ENCODE data around the gene GDPD4. TPM values are rescaled to one million over a fixed set of nuclear protein-coding genes. Genes with fewer than 3 reads are reported as not detected.
"Not testable (repeated sequence)": the region's sequence is repeated elsewhere in the genome, so short reads cannot be mapped to it uniquely, and the experiment has no call there.

Gene GDPD4
- 1 to 10 TPM in 2 of 12 donors, under 1 TPM in 7, not detected in 3; 0.22 to 1.5 (median 0.30) TPM for polyA plus RNA-seq (ENCODE audit: insufficient read length in 12 of 12)
- long read RNA-seq, donor 1: 0 reads
- long read RNA-seq, donor 2: 0 reads
- long read RNA-seq, donor 3: 0 reads
- long read RNA-seq, donor 4: 0 reads
- long read RNA-seq, donor 5: 0 reads
- long read RNA-seq, donor 6: 0 reads
- long read RNA-seq, donor 7: 0 reads
- long read RNA-seq, donor 8: 0 reads
- long read RNA-seq, donor 9: 0 reads
- long read RNA-seq, donor 10: 0 reads
- long read RNA-seq, donor 11: 0 reads

- no peak for DNase-seq
Measured at GRCh38 chr11:77301510-77301909, at the start of gene GDPD4. Gene GDPD4 (minus strand): TSS chr11:77301686. CDS start chr11:77285137, 16,549 bp downstream.

- no peak for DNase-seq
Measured at GRCh38 chr11:77347948-77348347, 46.5 kb upstream of the GDPD4 start.

- DNase-seq: no peak
Measured at GRCh38 chr11:77346906-77347603, 45.6 kb upstream of the GDPD4 start.

- no peak for DNase-seq
Measured at GRCh38 chr11:77345621-77346020, 44.1 kb upstream of the GDPD4 start.

- no peak for DNase-seq
Measured at GRCh38 chr11:77340501-77340900, 39.0 kb upstream of the GDPD4 start.

GRCh38 chr11:77332259-77332658, 30.8 kb upstream of the GDPD4 start:
- DNase-seq: no peak

- no peak for DNase-seq
Measured at GRCh38 chr11:77325159-77325558, 23.7 kb upstream of the GDPD4 start.

GRCh38 chr11:77324508-77324907, 23.0 kb upstream of the GDPD4 start:
- DNase-seq: no peak

- DNase-seq: no peak
Measured at GRCh38 chr11:77322926-77323590, 21.6 kb upstream of the GDPD4 start.

- no peak for DNase-seq
Measured at GRCh38 chr11:77322506-77322905, 21.0 kb upstream of the GDPD4 start.

GRCh38 chr11:77320351-77320750, 18.9 kb upstream of the GDPD4 start:
- DNase-seq: no peak

GRCh38 chr11:77318600-77318999, 17.1 kb upstream of the GDPD4 start:
- no peak for DNase-seq

GRCh38 chr11:77316733-77317342, 15.4 kb upstream of the GDPD4 start:
- DNase-seq: no peak

- DNase-seq: no peak
Measured at GRCh38 chr11:77312107-77312506, 10.6 kb upstream of the GDPD4 start.

- no peak for DNase-seq
Measured at GRCh38 chr11:77311701-77312100, 10.2 kb upstream of the GDPD4 start.

GRCh38 chr11:77310721-77311120, 9.2 kb upstream of the GDPD4 start:
- DNase-seq: no peak

- DNase-seq: no peak
Measured at GRCh38 chr11:77309401-77310085, 8.1 kb upstream of the GDPD4 start.

- DNase-seq: no peak
Measured at GRCh38 chr11:77308838-77309237, 7.4 kb upstream of the GDPD4 start.

GRCh38 chr11:77303328-77303727, 1.8 kb upstream of the GDPD4 start:
- no peak for DNase-seq

GRCh38 chr11:77302752-77303151, 1.3 kb upstream of the GDPD4 start:
- DNase-seq: no peak

- DNase-seq: no peak
Measured at GRCh38 chr11:77300695-77301094, 791 bp downstream of the GDPD4 start.

GRCh38 chr11:77300028-77300427, 1.5 kb downstream of the GDPD4 start:
- DNase-seq: not testable (repeated sequence)
